Measurements from ENCODE around the gene TNFRSF18.

TNFRSF18 gene

DNA sequence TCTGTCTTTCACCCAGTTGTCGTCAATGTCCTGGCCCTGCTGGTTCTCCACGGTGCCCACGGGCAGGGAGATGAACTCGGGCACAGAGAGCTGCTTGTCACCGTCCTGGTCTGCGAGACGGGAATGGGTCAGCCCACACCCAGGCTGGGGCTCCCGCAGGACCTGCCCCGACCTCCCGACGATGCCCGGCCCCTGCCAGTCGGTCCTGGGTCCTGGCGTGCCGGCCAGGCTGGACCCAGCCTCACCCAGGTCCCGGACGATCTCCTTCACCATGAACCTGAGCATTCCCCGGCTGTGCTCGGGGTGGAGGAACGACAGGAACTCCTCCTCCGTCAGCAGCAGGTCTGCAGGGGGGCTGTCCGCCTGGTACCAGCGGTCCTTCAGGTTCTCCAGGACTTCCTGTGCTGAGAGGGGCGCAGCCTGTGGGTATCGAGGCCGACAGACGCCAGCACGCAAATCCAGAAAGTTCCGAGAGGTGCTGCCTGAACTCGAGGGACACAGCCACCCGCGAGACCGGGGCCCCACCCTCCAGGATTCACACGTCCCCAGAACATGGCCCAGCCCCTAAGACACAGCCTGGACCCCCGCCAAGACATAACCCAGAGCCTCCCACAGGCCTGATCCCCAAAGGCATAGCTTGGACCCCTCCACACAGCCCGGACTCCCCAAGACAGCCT is 12.3 kb upstream of the TNFRSF18 start:
- no peak for DNase-seq
- peaks cover 54% of the 10 kb centered on the region for H3K36me3 ChIP-seq
- TF ChIP-seq, protein P1, sequence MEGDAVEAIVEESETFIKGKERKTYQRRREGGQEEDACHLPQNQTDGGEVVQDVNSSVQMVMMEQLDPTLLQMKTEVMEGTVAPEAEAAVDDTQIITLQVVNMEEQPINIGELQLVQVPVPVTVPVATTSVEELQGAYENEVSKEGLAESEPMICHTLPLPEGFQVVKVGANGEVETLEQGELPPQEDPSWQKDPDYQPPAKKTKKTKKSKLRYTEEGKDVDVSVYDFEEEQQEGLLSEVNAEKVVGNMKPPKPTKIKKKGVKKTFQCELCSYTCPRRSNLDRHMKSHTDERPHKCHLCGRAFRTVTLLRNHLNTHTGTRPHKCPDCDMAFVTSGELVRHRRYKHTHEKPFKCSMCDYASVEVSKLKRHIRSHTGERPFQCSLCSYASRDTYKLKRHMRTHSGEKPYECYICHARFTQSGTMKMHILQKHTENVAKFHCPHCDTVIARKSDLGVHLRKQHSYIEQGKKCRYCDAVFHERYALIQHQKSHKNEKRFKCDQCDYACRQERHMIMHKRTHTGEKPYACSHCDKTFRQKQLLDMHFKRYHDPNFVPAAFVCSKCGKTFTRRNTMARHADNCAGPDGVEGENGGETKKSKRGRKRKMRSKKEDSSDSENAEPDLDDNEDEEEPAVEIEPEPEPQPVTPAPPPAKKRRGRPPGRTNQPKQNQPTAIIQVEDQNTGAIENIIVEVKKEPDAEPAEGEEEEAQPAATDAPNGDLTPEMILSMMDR (IDR thresholded peaks at IDR 0.05; ENCODE audit: low read depth, low read length) = no peak
- H3K9me3 ChIP-seq (ENCODE audit: severe bottlenecking) = no peaks in the 10 kb centered on the region
- H3K4me3 ChIP-seq (ENCODE audit: low read depth, low read length) = no peak overlapping the region
- H3K27me3 ChIP-seq (ENCODE audit: insufficient read depth, low read depth, severe bottlenecking) = no peaks in the 10 kb centered on the region
- H3K27ac ChIP-seq = no peak overlapping the region

- TF ChIP-seq, protein P1 (IDR thresholded peaks at IDR 0.05; ENCODE audit: low read depth, low read length) = no peak
- Histone ChIP-seq H3K36me3 (peaks cover 49% of the 10 kb centered on the region), H3K9me3 (ENCODE audit: severe bottlenecking) (no peaks in the 10 kb centered on the region), H3K27ac (no peak overlapping the region), H3K27me3 (ENCODE audit: insufficient read depth, low read depth, severe bottlenecking) (no peaks in the 10 kb centered on the region), H3K4me3 (ENCODE audit: low read depth, low read length) (no peak overlapping the region)
- DNase-seq = no peak
These were observed 11.5 kb upstream of the TNFRSF18 start for GRCh38 chr1:1217621-1218523.

- H3K9me3 ChIP-seq (ENCODE audit: severe bottlenecking) = no peaks in the 10 kb centered on the region
- no peak for DNase-seq
- H3K27me3 ChIP-seq (ENCODE audit: insufficient read depth, low read depth, severe bottlenecking) = no peaks in the 10 kb centered on the region
- TF ChIP-seq, protein P1 (IDR thresholded peaks at IDR 0.05; ENCODE audit: low read depth, low read length) = no peak
- peaks cover 43% of the 10 kb centered on the region for H3K36me3 ChIP-seq
- H3K27ac ChIP-seq = no peak overlapping the region
- no peak overlapping the region for H3K4me3 ChIP-seq (ENCODE audit: low read depth, low read length)
These were observed 10.6 kb upstream of the TNFRSF18 start for GRCh38 chr1:1216770-1217620.

GRCh38 chr1:1215881-1216605 is 9.7 kb upstream of the TNFRSF18 start:
- peaks cover 34% of the 10 kb centered on the region for H3K36me3 ChIP-seq
- TF ChIP-seq, protein P1 (IDR thresholded peaks at IDR 0.05; ENCODE audit: low read depth, low read length) = no peak
- no peak for DNase-seq
- H3K27ac ChIP-seq = no peak overlapping the region
- no peaks in the 10 kb centered on the region for H3K27me3 ChIP-seq (ENCODE audit: insufficient read depth, low read depth, severe bottlenecking)
- no peaks in the 10 kb centered on the region for H3K9me3 ChIP-seq (ENCODE audit: severe bottlenecking)
- no peak overlapping the region for H3K4me3 ChIP-seq (ENCODE audit: low read depth, low read length)

DNA sequence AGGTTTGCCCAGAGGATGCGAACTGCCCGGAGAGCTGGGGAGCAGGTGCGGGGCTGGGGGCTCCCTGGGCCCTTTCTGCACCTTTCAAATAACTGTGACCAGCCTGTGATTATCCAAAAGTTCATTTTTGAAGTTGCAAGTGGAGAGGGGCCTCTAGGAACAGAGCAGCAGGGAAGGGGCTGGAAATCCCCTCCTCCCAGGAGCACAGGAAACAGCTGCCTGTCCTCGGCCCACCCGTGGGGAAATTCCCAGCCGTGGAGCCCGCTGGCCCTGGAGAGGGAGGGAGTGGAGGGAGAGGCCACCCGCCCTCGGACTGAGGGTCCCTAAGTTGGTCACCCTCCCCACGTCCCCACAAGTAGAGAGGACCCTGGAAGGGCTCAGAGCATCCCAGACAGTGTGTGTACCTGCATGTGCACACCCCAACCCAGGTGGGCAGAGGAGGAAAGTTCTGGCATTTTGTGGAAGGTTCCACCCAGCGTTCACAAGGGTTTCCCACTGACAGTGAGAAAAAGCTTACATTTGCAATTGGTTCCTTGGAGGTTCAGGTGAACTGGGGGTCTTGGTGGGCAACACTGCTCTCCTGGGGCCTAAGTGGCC is 8.8 kb upstream of the TNFRSF18 start:
- TF ChIP-seq, protein P1 (IDR thresholded peaks at IDR 0.05; ENCODE audit: low read depth, low read length) = no peak

More for the DNA sequence above, 8.8 kb upstream of the TNFRSF18 start:
- no peak overlapping the region for H3K4me3 ChIP-seq (ENCODE audit: low read depth, low read length)
- no peaks in the 10 kb centered on the region for H3K27me3 ChIP-seq (ENCODE audit: insufficient read depth, low read depth, severe bottlenecking)
- H3K9me3 ChIP-seq (ENCODE audit: severe bottlenecking) = no peaks in the 10 kb centered on the region
- no peak for DNase-seq
- H3K27ac ChIP-seq = no peak overlapping the region
- H3K36me3 ChIP-seq = peaks cover 28% of the 10 kb centered on the region
